Measurements from ENCODE around the gene MYBBP1A.
"Not testable (repeated sequence)": the region's sequence is repeated elsewhere in the genome, so short reads cannot be mapped to it uniquely, and the experiment has no call there.

MYBBP1A gene

GRCh38 chr17:4590042-4590441 is 34.9 kb upstream of the MYBBP1A start:
- not testable (repeated sequence) for DNase-seq (ENCODE audit: low spot score)

GRCh38 chr17:4588898-4589625 is 33.9 kb upstream of the MYBBP1A start:
- no peak for DNase-seq (ENCODE audit: low spot score)

- DNase-seq (ENCODE audit: low spot score) = no peak
These were observed 33.2 kb upstream of the MYBBP1A start for GRCh38 chr17:4588391-4588790.

GRCh38 chr17:4587803-4588202 is 32.6 kb upstream of the MYBBP1A start:
- DNase-seq (ENCODE audit: low spot score) = no peak

GRCh38 chr17:4587195-4587594 is 32.0 kb upstream of the MYBBP1A start:
- DNase-seq (ENCODE audit: low spot score) = no peak

- DNase-seq (ENCODE audit: low spot score) = no peak
These were observed 30.9 kb upstream of the MYBBP1A start for GRCh38 chr17:4586043-4586442.

- DNase-seq (ENCODE audit: low spot score) = no peak
These were observed 30.4 kb upstream of the MYBBP1A start for GRCh38 chr17:4585638-4585994.

GRCh38 chr17:4584917-4585637 is 29.9 kb upstream of the MYBBP1A start:
- DNase-seq (ENCODE audit: low spot score) = no peak

GRCh38 chr17:4584101-4584916 is 29.1 kb upstream of the MYBBP1A start, which contains the start of gene SMTNL2:
Gene SMTNL2 (plus strand): TSS chr17:4584529. CDS start chr17:4584606, 77 bp downstream.
- DNase-seq (ENCODE audit: low spot score) = peak; percentile 84

- peak; percentile 65 for DNase-seq (ENCODE audit: low spot score)
These were observed 28.6 kb upstream of the MYBBP1A start for GRCh38 chr17:4583782-4584100.

GRCh38 chr17:4583206-4583605 is 28.0 kb upstream of the MYBBP1A start:
- DNase-seq (ENCODE audit: low spot score) = no peak

GRCh38 chr17:4582691-4583090 is 27.5 kb upstream of the MYBBP1A start:
- no peak for DNase-seq (ENCODE audit: low spot score)

GRCh38 chr17:4582101-4582501 is 26.9 kb upstream of the MYBBP1A start:
- DNase-seq (ENCODE audit: low spot score) = no peak

- no peak for DNase-seq (ENCODE audit: low spot score)
These were observed 25.1 kb upstream of the MYBBP1A start for GRCh38 chr17:4580291-4580690.

GRCh38 chr17:4579678-4580077 is 24.5 kb upstream of the MYBBP1A start:
- no peak for DNase-seq (ENCODE audit: low spot score)

- DNase-seq (ENCODE audit: low spot score) = not testable (repeated sequence)
These were observed 23.2 kb upstream of the MYBBP1A start for GRCh38 chr17:4578349-4578748.

GRCh38 chr17:4577386-4577993 is 22.3 kb upstream of the MYBBP1A start:
- no peak for DNase-seq (ENCODE audit: low spot score)

GRCh38 chr17:4576729-4577322 is 21.6 kb upstream of the MYBBP1A start:
- DNase-seq (ENCODE audit: low spot score) = peak; percentile 86

GRCh38 chr17:4576161-4576558 is 21.0 kb upstream of the MYBBP1A start:
- DNase-seq (ENCODE audit: low spot score) = no peak

GRCh38 chr17:4574448-4575045 is 19.4 kb upstream of the MYBBP1A start:
- DNase-seq (ENCODE audit: low spot score) = no peak

- no peak for DNase-seq (ENCODE audit: low spot score)
These were observed 18.5 kb upstream of the MYBBP1A start for GRCh38 chr17:4573669-4574068.

GRCh38 chr17:4573115-4573514 is 17.9 kb upstream of the MYBBP1A start:
- no peak for DNase-seq (ENCODE audit: low spot score)

All from iPS-NIHi11 (cell line).